ENCODE data around the gene DDIAS.

GRCh38 chr11:82889133-82890001 lies 12.2 kb upstream of the DDIAS start:
- TF ChIP-seq, protein P1, sequence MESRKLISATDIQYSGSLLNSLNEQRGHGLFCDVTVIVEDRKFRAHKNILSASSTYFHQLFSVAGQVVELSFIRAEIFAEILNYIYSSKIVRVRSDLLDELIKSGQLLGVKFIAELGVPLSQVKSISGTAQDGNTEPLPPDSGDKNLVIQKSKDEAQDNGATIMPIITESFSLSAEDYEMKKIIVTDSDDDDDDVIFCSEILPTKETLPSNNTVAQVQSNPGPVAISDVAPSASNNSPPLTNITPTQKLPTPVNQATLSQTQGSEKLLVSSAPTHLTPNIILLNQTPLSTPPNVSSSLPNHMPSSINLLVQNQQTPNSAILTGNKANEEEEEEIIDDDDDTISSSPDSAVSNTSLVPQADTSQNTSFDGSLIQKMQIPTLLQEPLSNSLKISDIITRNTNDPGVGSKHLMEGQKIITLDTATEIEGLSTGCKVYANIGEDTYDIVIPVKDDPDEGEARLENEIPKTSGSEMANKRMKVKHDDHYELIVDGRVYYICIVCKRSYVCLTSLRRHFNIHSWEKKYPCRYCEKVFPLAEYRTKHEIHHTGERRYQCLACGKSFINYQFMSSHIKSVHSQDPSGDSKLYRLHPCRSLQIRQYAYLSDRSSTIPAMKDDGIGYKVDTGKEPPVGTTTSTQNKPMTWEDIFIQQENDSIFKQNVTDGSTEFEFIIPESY (IDR thresholded peaks at IDR 0.05; ENCODE audit: extremely low read depth, insufficient replicate concordance, low read length) = no peak
- no peak for TF ChIP-seq POLR2AphosphoS5 (IDR thresholded peaks at IDR 0.05; ENCODE audit: low read depth, low read length)
- TF ChIP-seq POLR2A (IDR thresholded peaks at IDR 0.05; ENCODE audit: borderline replicate concordance, extremely low read depth, insufficient read depth, insufficient read length) = no peak
- no peak for TF ChIP-seq ELF1 (IDR thresholded peaks at IDR 0.05; ENCODE audit: borderline replicate concordance, low read depth)
- no peak for TF ChIP-seq CTCF (IDR thresholded peaks at IDR 0.05 in 2 of 3, conservative IDR thresholded peaks at IDR 0.05 in 1 of 3; ENCODE audit: borderline replicate concordance in 1 of 3, insufficient read depth in 1 of 3, low read depth in 2 of 3, low read length in 2 of 3)
- no peak for TF ChIP-seq MAX (IDR thresholded peaks at IDR 0.05)
- TF ChIP-seq YY1 (IDR thresholded peaks at IDR 0.05; ENCODE audit: extremely low read depth, insufficient replicate concordance, low read depth, low read length) = no peak
- no peak for TF ChIP-seq EZH2 (IDR thresholded peaks at IDR 0.05)
- TF ChIP-seq, protein P2, sequence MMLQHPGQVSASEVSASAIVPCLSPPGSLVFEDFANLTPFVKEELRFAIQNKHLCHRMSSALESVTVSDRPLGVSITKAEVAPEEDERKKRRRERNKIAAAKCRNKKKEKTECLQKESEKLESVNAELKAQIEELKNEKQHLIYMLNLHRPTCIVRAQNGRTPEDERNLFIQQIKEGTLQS (IDR thresholded peaks at IDR 0.05) = no peak

All from HCT116 (cell line).